Mesendoderm (in vitro differentiated cells): ENCODE measurements around the gene GRHL1.

Experiments used
- DNase-seq: peaks from one replicate; pipeline ENCODE4 v3.0.0; 2013
- H2AK5ac ChIP-seq: 2 replicates; pipeline ENCODE4 v1.6.1; 2013; ENCODE audit warnings: low read length, inconsistent platforms
- H2BK120ac ChIP-seq: 2 replicates; pipeline ENCODE4 v1.6.1; 2013; ENCODE audit warnings: low read depth, mild to moderate bottlenecking, low read length, moderate library complexity, mixed read lengths
- H2BK15ac ChIP-seq: replicated peaks from 2 replicates; pipeline ENCODE4 v1.6.1; 2013; ENCODE audit warnings: low read depth, mild to moderate bottlenecking, moderate library complexity
- H2BK5ac ChIP-seq: 2 replicates; pipeline ENCODE4 v1.6.1; 2013; ENCODE audit warnings: low read length, inconsistent platforms
- H3K18ac ChIP-seq: 2 replicates; pipeline ENCODE4 v1.6.1; 2013; ENCODE audit warnings: mild to moderate bottlenecking, low read length, mixed read lengths
- H3K23ac ChIP-seq: one replicate; pipeline ENCODE4 v1.6.1; 2013; ENCODE audit warnings: low read length
- H3K27ac ChIP-seq: 2 replicates; pipeline ENCODE4 v1.5.1; 2013; ENCODE audit warnings: low read depth, mild to moderate bottlenecking, inconsistent platforms, low read length, moderate library complexity
- H3K27me3 ChIP-seq: 2 replicates; pipeline ENCODE4 v1.6.1; 2013; ENCODE audit warnings: low read length, control low read depth, mild to moderate bottlenecking, inconsistent platforms; ENCODE audit not compliant: insufficient read depth, poor library complexity
- H3K36me3 ChIP-seq: 2 replicates; pipeline ENCODE4 v1.6.1; 2013; ENCODE audit warnings: low read length, inconsistent platforms; ENCODE audit not compliant: control insufficient read depth, insufficient read depth
- H3K4ac ChIP-seq: one replicate; pipeline ENCODE4 v1.6.1; 2013; ENCODE audit warnings: low read depth, mild to moderate bottlenecking, low read length, moderate library complexity
- H3K4me1 ChIP-seq: 2 replicates; pipeline ENCODE4 v1.6.1; 2013; ENCODE audit warnings: low read depth, low read length, inconsistent platforms; ENCODE audit not compliant: control insufficient read depth
- H3K4me2 ChIP-seq: 2 replicates; pipeline ENCODE4 v1.6.1; 2013; ENCODE audit warnings: low read length
- H3K4me3 ChIP-seq: 2 replicates; pipeline ENCODE4 v1.5.1; 2013; ENCODE audit warnings: mild to moderate bottlenecking, low read length
- H3K56ac ChIP-seq: one replicate; pipeline ENCODE4 v1.6.1; 2013; ENCODE audit warnings: low read length
- H3K79me1 ChIP-seq: 2 replicates; pipeline ENCODE4 v1.6.1; 2013; ENCODE audit warnings: low read length, inconsistent platforms
- H3K79me2 ChIP-seq: 2 replicates; pipeline ENCODE4 v1.6.1; 2013; ENCODE audit warnings: mild to moderate bottlenecking, low read length; ENCODE audit not compliant: control insufficient read depth, insufficient read depth
- H3K9ac ChIP-seq: 2 replicates; pipeline ENCODE4 v1.6.1; 2013; ENCODE audit warnings: low read length, inconsistent platforms
- H4K5ac ChIP-seq: one replicate; pipeline ENCODE4 v1.6.1; 2013; ENCODE audit warnings: low read length
- H4K8ac ChIP-seq: one replicate; pipeline ENCODE4 v1.6.1; 2013; ENCODE audit warnings: low read depth, mild to moderate bottlenecking, control low read depth, low read length, moderate library complexity
- WGBS: extraction: QIAGEN DNeasy Blood & Tissue Kit; methylation state at CpG from one replicate; pipeline ENCODE4 v1.1.7; 2013; ENCODE audit warnings: low lambda C conversion rate, missing lambda C conversion rate; ENCODE audit not compliant: insufficient coverage; ENCODE audit errors: extremely low coverage; 5-methylcytosine and 5-hydroxymethylcytosine counted together

GRHL1 gene

GRCh38 chr2:10043906-10044601 is 92.6 kb downstream of the GRHL1 start:
- H3K9ac ChIP-seq = peak overlapping the region; percentile 74
- DNase-seq = peak; percentile 94

GRCh38 chr2:10045561-10046355 is 94.3 kb downstream of the GRHL1 start:
- Histone ChIP-seq H3K4me1 (no peaks in the 10 kb centered on the region), H2BK15ac (no peak overlapping the region), H3K4ac (no peak overlapping the region), H3K79me2 (no peaks in the 10 kb centered on the region), H4K8ac (no peak overlapping the region), H3K36me3 (peaks cover 1% of the 10 kb centered on the region), H4K5ac (no peak overlapping the region), H3K4me3 (no peak overlapping the region), H3K23ac (no peak overlapping the region), H3K4me2 (no peak overlapping the region), H3K79me1 (no peaks in the 10 kb centered on the region), H2BK5ac (no peak overlapping the region), H3K27me3 (no peaks in the 10 kb centered on the region), H2AK5ac (no peak overlapping the region), H3K27ac (no peak overlapping the region), H3K56ac (no peak overlapping the region), H2BK120ac (no peak overlapping the region), H3K9ac (no peak overlapping the region), H3K18ac (no peak overlapping the region)
- no peak for DNase-seq
- WGBS = no CpG with 5 or more reads among the region's 20 CpGs

More at GRCh38 chr2:10043906-10044601, 92.6 kb downstream of the GRHL1 start:
- no CpG with 5 or more reads among the region's 90 CpGs for WGBS
- Histone ChIP-seq H3K79me2 (no peaks in the 10 kb centered on the region), H3K56ac (peak overlapping the region; percentile 88), H3K18ac (peak overlapping the region; percentile 47), H2BK120ac (no peak overlapping the region), H4K5ac (no peak overlapping the region), H3K27ac (no peak overlapping the region), H3K4me3 (no peak overlapping the region), H3K79me1 (no peaks in the 10 kb centered on the region), H3K27me3 (no peaks in the 10 kb centered on the region), H3K4me2 (peak overlapping the region; percentile 40), H3K36me3 (peaks cover 1% of the 10 kb centered on the region), H4K8ac (no peak overlapping the region), H2AK5ac (no peak overlapping the region), H3K23ac (no peak overlapping the region), H2BK15ac (no peak overlapping the region), H3K4ac (peak overlapping the region; percentile 77), H3K4me1 (no peaks in the 10 kb centered on the region), H2BK5ac (no peak overlapping the region)

- no peak overlapping the region for H4K5ac ChIP-seq
- H2BK15ac ChIP-seq = no peak overlapping the region
- no peak overlapping the region for H3K4ac ChIP-seq
- no peaks in the 10 kb centered on the region for H3K79me1 ChIP-seq
- no peak overlapping the region for H3K4me3 ChIP-seq
- H3K9ac ChIP-seq = no peak overlapping the region
- H3K27me3 ChIP-seq = no peaks in the 10 kb centered on the region
- no peak overlapping the region for H4K8ac ChIP-seq
- no peaks in the 10 kb centered on the region for H3K4me1 ChIP-seq
- no CpG with 5 or more reads among the region's 7 CpGs for WGBS
- H3K18ac ChIP-seq = no peak overlapping the region
- no peak overlapping the region for H3K27ac ChIP-seq
- DNase-seq = no peak
- no peak overlapping the region for H2BK120ac ChIP-seq
- H2AK5ac ChIP-seq = no peak overlapping the region
- H3K36me3 ChIP-seq = peaks cover 1% of the 10 kb centered on the region
- H3K23ac ChIP-seq = no peak overlapping the region
- H3K56ac ChIP-seq = no peak overlapping the region
- H3K79me2 ChIP-seq = no peaks in the 10 kb centered on the region
- no peak overlapping the region for H2BK5ac ChIP-seq
- no peak overlapping the region for H3K4me2 ChIP-seq
Observed at GRCh38 chr2:10046931-10047330, 95.4 kb downstream of the GRHL1 start.

- Histone ChIP-seq H4K8ac (no peak overlapping the region), H3K4me2 (no peak overlapping the region)
Observed at GRCh38 chr2:10047616-10048500, 96.4 kb downstream of the GRHL1 start.

GRCh38 chr2:10048501-10049171 is 97.1 kb downstream of the GRHL1 start:
- Histone ChIP-seq H2BK15ac (no peak overlapping the region), H3K4me3 (no peak overlapping the region), H3K36me3 (peaks cover 1% of the 10 kb centered on the region), H4K8ac (no peak overlapping the region), H3K27ac (no peak overlapping the region), H4K5ac (no peak overlapping the region), H3K79me1 (no peaks in the 10 kb centered on the region), H3K79me2 (no peaks in the 10 kb centered on the region), H2AK5ac (no peak overlapping the region), H3K27me3 (no peaks in the 10 kb centered on the region), H3K56ac (no peak overlapping the region), H3K4me2 (no peak overlapping the region), H2BK120ac (no peak overlapping the region), H3K9ac (no peak overlapping the region), H3K23ac (no peak overlapping the region), H3K4me1 (no peaks in the 10 kb centered on the region), H2BK5ac (no peak overlapping the region), H3K4ac (no peak overlapping the region), H3K18ac (no peak overlapping the region)
- peak; percentile 43 for DNase-seq
- WGBS = no CpG with 5 or more reads among the region's 10 CpGs

More at GRCh38 chr2:10047616-10048500, 96.4 kb downstream of the GRHL1 start:
- Histone ChIP-seq H3K27me3 (no peaks in the 10 kb centered on the region), H3K4ac (no peak overlapping the region), H3K36me3 (peaks cover 1% of the 10 kb centered on the region), H3K79me1 (no peaks in the 10 kb centered on the region), H2BK5ac (no peak overlapping the region), H3K4me1 (no peaks in the 10 kb centered on the region), H3K27ac (no peak overlapping the region), H2AK5ac (no peak overlapping the region), H3K18ac (no peak overlapping the region), H4K5ac (no peak overlapping the region), H3K23ac (no peak overlapping the region), H2BK15ac (no peak overlapping the region), H3K56ac (no peak overlapping the region), H3K79me2 (no peaks in the 10 kb centered on the region), H2BK120ac (no peak overlapping the region), H3K9ac (no peak overlapping the region), H3K4me3 (no peak overlapping the region)
- WGBS = no CpG with 5 or more reads among the region's 15 CpGs
- no peak for DNase-seq
